OCI-LY7 (cell line): ENCODE measurements around the gene TRIM25. TPM values are rescaled to one million over a fixed set of nuclear protein-coding genes. Genes with fewer than 3 reads are reported as not detected.

ENCODE experiments used
- BruUV-seq: library from RNA; stranded (reverse); fragments of 400-500 nt; replicated peaks from 2 replicates; lab custom pipeline; 2021; lab: Mats Ljungman, UMichigan
- CTCF ChIA-PET: fragments of 300-600 bp; sonication (Branson Sonifier 250); formaldehyde crosslinking; loops from one replicate; lab custom pipeline; 2022; ENCODE audit warnings: antibody characterized with exemption; ENCODE audit not compliant: unreplicated experiment; lab: Charles Lee
- POLR2A ChIA-PET: fragments of 300-600 bp; sonication (Branson Sonifier 250); formaldehyde crosslinking; loops from one replicate; lab custom pipeline; 2022; ENCODE audit warnings: antibody characterized with exemption; lab: Charles Lee
- DNase-seq: peaks from one replicate; pipeline ENCODE4 v3.0.0-alpha.2; 2015; ENCODE audit warnings: low spot score
- H2AFZ ChIP-seq: fragments of 200-600 bp; sonication (generic), shearing (Covaris generic); 2 replicates; pipeline ENCODE4 v1.6.1; 2014; ENCODE audit warnings: mild to moderate bottlenecking, antibody characterized with exemption, low read length, moderate library complexity
- H3K27ac ChIP-seq: fragments of 200-600 bp; sonication (generic); 2 replicates; pipeline ENCODE4 v1.5.1; 2014; ENCODE audit warnings: mixed run types, low read depth, mild to moderate bottlenecking, moderate library complexity, low read length, inconsistent platforms; ENCODE audit not compliant: poor library complexity, severe bottlenecking
- H3K36me3 ChIP-seq: fragments of 200-600 bp; sonication (generic); 2 replicates; pipeline ENCODE4 v1.6.1; 2014; ENCODE audit warnings: mild to moderate bottlenecking, antibody characterized with exemption, low read length, moderate library complexity, mixed read lengths; ENCODE audit not compliant: insufficient read depth
- H3K4me1 ChIP-seq: fragments of 200-600 bp; sonication (generic); 2 replicates; pipeline ENCODE4 v1.5.1; 2014; ENCODE audit warnings: mild to moderate bottlenecking, low read length; ENCODE audit not compliant: insufficient read depth, poor library complexity, severe bottlenecking
- H3K4me2 ChIP-seq: fragments of 200-600 bp; sonication (generic); 2 replicates; pipeline ENCODE4 v1.6.1; 2014; ENCODE audit warnings: mild to moderate bottlenecking, low read length
- H3K4me3 ChIP-seq: fragments of 200-600 bp; sonication (generic); 2 replicates; pipeline ENCODE4 v1.5.1; 2014; ENCODE audit warnings: mild to moderate bottlenecking, low read depth, low read length; ENCODE audit not compliant: poor library complexity, severe bottlenecking
- H3K79me2 ChIP-seq: fragments of 200-600 bp; sonication (generic); 2 replicates; pipeline ENCODE4 v1.6.1; 2016; ENCODE audit warnings: low read depth, mild to moderate bottlenecking, low read length, moderate library complexity, mixed read lengths; ENCODE audit not compliant: insufficient read depth
- H3K9me2 ChIP-seq: fragments of 200-600 bp; sonication (generic); 2 replicates; pipeline ENCODE4 v1.6.1; 2016; ENCODE audit warnings: mild to moderate bottlenecking, low read length, mixed read lengths; ENCODE audit not compliant: insufficient read depth
- H3K9me3 ChIP-seq: fragments of 200-600 bp; sonication (generic); 2 replicates; pipeline ENCODE4 v1.6.1; 2014; ENCODE audit warnings: mild to moderate bottlenecking, mixed run types, low read length, mixed read lengths
- H4K20me1 ChIP-seq: fragments of 200-600 bp; sonication (generic); 2 replicates; pipeline ENCODE4 v1.6.1; 2014; ENCODE audit warnings: mild to moderate bottlenecking, antibody characterized with exemption, low read length, moderate library complexity, mixed read lengths; ENCODE audit not compliant: insufficient read depth
- EZH2phosphoT487 ChIP-seq: fragments of 200-600 bp; sonication (generic); IDR thresholded peaks from 2 replicates; pipeline ENCODE4 v1.6.1; 2018; ENCODE audit warnings: low read depth, borderline replicate concordance, mild to moderate bottlenecking, mixed run types, antibody characterized with exemption, low read length, moderate library complexity, mixed read lengths
- intact Hi-C: fragments of 100-400 bp; cut with micrococcal nuclease; formaldehyde crosslinking; loops from one replicate; pipeline ENCODE4 v1.10.0; 2022; ENCODE audit not compliant: unreplicated experiment
- total RNA-seq, 2 experiments: library from RNA; depleted of rRNA in 1 of 2; stranded (reverse); fragments of >200 nt in 1 of 2; shearing (Covaris generic) in 1 of 2; gene quantifications; 2 replicates each; pipeline ENCODE4 v1.2.3, GENCODE V29; 2014 to 2022
- TF ChIP-seq, protein P1 (sequence below): fragments of 200-600 bp; sonication (generic); conservative IDR thresholded peaks from 2 replicates; pipeline ENCODE4 v1.5.1; 2014; ENCODE audit warnings: mild to moderate bottlenecking, antibody characterized with exemption, low read length, moderate library complexity, mixed read lengths

The TRIM25 gene
- total RNA-seq, 2 experiments from 2014 or later: 7.8 to 14.2 TPM

DNA sequence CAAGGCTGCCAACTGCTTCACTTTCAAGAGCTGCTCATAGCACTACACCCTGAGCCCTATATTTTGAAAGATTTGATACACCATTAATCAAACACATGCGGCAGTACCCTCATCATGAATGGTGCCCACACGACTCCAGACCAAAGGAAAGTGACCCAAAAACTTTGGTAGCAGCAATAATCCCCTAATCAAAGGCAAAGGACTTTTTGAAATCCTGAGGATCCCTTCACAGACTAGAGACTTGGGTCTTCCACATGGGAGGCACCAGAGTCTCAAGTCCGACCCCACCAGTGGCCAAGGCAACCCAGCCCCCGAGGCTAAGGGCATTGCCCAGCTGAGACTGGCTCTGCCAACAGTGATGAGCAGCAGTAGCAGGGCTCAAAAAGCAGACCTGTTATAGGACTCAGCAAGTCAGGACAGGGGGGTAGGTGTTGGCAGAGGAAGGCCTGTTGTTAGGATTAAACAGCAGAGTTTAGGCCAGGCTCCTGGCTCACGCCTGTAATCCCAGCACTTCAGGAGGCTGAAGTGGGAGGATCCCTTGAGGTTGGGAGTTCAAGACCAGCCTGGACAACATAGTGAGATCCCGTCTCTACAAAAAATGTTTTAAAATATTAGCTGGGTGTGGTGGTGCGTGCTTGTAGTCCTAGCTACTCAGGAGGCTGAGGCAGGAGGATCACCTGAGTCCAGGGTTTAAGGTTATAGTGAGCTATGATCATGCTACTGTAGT lies 3.2 kb downstream of the TRIM25 start:
- H3K9me3 ChIP-seq: no peaks in the 10 kb centered on the region
- no peak for DNase-seq
- POLR2A ChIA-PET: no interaction called here
- H3K4me2 ChIP-seq: no peak overlapping the region
- peaks cover 11% of the 10 kb centered on the region for H3K36me3 ChIP-seq
- CTCF ChIA-PET: no interaction called here
- peaks cover 51% of the 10 kb centered on the region for H3K4me1 ChIP-seq
- no TSS peak for BruUV-seq
- H2AFZ ChIP-seq: no peak overlapping the region
- H4K20me1 ChIP-seq: no peaks in the 10 kb centered on the region
- no peaks in the 10 kb centered on the region for H3K79me2 ChIP-seq
- H3K27ac ChIP-seq: no peak overlapping the region
- no peaks in the 10 kb centered on the region for H3K9me2 ChIP-seq
- TF ChIP-seq EZH2phosphoT487: no peak
- TF ChIP-seq, protein P1, sequence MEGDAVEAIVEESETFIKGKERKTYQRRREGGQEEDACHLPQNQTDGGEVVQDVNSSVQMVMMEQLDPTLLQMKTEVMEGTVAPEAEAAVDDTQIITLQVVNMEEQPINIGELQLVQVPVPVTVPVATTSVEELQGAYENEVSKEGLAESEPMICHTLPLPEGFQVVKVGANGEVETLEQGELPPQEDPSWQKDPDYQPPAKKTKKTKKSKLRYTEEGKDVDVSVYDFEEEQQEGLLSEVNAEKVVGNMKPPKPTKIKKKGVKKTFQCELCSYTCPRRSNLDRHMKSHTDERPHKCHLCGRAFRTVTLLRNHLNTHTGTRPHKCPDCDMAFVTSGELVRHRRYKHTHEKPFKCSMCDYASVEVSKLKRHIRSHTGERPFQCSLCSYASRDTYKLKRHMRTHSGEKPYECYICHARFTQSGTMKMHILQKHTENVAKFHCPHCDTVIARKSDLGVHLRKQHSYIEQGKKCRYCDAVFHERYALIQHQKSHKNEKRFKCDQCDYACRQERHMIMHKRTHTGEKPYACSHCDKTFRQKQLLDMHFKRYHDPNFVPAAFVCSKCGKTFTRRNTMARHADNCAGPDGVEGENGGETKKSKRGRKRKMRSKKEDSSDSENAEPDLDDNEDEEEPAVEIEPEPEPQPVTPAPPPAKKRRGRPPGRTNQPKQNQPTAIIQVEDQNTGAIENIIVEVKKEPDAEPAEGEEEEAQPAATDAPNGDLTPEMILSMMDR: no peak
- intact Hi-C loops: loop anchor here (5.0 kb wide), 1 partner anchor 78 kb away; the partner anchor contains the start of genes C17orf67 and DGKE
- no peak overlapping the region for H3K4me3 ChIP-seq

DNA sequence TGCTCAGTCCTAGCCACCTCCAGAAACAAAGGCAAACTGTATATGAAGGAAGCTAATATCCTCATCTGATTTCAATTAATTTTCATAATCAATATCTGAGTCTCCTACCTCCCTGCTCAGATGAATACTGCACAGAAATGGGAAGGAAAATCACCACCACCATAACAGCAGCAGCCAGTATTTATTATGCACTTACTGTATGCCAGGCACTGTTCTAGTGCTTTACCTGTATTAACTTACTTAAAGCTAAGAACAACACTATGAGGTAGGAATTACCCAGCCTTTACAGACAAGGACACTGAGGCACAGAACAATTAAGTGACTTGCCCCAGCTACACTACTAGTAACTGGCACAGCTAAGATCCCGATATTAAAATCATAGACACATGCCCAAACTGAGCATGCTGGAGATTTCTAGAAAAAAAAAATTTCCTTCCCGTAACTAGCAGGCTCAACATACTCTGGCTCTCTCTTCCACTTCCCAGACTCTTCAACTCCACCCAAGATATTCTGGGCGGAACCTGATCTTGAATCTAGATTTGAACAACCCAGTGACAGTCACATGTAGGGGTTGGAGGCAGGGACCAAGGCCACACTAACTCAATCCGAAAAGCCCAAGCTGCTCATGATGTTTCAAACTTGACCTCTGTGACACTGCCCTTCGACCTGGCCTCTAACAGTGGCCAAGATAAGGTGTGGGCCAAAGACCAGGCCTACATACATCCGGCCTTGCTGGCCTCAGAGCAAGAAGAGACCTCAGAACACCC lies 3.9 kb downstream of the TRIM25 start:
- Histone ChIP-seq H3K4me3 (no peak overlapping the region), H2AFZ (no peak overlapping the region), H3K9me2 (no peaks in the 10 kb centered on the region), H3K36me3 (peaks cover 11% of the 10 kb centered on the region), H3K9me3 (no peaks in the 10 kb centered on the region), H3K27ac (no peak overlapping the region), H3K4me2 (no peak overlapping the region), H3K79me2 (no peaks in the 10 kb centered on the region), H3K4me1 (peaks cover 49% of the 10 kb centered on the region), H4K20me1 (no peaks in the 10 kb centered on the region)
- DNase-seq: no peak
- ChIA-PET CTCF (no interaction called here), POLR2A (interaction anchor here (0.7 to 0.9 kb wide), 3 partner anchors 16 to 48 kb away, joined by 3 to 9 read pairs (median 4); no protein-coding TSS in a partner anchor)
- intact Hi-C loops: loop anchor here (5.0 kb wide), 1 partner anchor 78 kb away; the partner anchor contains the start of genes C17orf67 and DGKE
- no peak for TF ChIP-seq EZH2phosphoT487
- TF ChIP-seq, protein P1: no peak
- no TSS peak for BruUV-seq
